Measurements from ENCODE around the gene SNX27. TPM values are rescaled to one million over a fixed set of nuclear protein-coding genes. Genes with fewer than 3 reads are reported as not detected.
"Not testable (repeated sequence)": the region's sequence is repeated elsewhere in the genome, so short reads cannot be mapped to it uniquely, and the experiment has no call there.

Gene SNX27
- total RNA-seq, 4 donors from 2014 or later = 48.1 to 61.1 (median 53.8) TPM

DNA sequence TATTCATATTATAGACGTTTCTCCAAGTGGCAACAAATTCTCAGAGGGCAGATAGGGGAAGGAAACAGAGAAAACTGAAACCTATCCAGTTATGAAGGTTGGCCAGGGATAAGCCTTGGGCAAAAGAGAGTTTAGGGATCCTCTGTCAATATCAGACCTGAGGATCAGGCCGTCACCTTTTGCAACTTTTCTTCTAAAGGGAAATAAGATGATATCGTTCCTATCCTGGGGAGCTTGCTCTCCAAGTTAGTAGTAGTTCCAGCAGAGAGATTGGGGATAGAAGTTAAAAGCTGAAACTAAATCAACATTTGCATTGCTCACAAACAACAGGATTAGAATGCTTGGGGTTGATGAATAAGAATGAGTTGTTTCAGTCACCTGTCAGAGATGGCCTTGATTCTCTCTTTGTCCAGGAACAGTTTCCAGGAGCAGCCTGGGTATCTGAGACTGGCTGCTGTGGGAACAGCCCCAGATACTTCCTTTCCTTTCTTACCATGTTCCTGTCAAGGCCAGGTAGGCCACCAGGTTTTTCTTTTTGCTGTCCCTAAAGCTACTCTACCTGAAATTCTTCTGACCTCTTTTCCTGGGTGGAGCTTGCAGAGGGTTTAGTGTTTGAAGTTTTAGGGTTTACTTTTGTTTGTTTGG lies 112.0 kb downstream of the SNX27 start:
- TF ChIP-seq, protein P1, sequence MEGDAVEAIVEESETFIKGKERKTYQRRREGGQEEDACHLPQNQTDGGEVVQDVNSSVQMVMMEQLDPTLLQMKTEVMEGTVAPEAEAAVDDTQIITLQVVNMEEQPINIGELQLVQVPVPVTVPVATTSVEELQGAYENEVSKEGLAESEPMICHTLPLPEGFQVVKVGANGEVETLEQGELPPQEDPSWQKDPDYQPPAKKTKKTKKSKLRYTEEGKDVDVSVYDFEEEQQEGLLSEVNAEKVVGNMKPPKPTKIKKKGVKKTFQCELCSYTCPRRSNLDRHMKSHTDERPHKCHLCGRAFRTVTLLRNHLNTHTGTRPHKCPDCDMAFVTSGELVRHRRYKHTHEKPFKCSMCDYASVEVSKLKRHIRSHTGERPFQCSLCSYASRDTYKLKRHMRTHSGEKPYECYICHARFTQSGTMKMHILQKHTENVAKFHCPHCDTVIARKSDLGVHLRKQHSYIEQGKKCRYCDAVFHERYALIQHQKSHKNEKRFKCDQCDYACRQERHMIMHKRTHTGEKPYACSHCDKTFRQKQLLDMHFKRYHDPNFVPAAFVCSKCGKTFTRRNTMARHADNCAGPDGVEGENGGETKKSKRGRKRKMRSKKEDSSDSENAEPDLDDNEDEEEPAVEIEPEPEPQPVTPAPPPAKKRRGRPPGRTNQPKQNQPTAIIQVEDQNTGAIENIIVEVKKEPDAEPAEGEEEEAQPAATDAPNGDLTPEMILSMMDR (IDR thresholded peaks at IDR 0.05) = no peak
- TF ChIP-seq POLR2A (IDR thresholded peaks at IDR 0.05) (no peak), POLR2AphosphoS5 (IDR thresholded peaks at IDR 0.05) (no peak), EP300 (IDR thresholded peaks at IDR 0.05) (no peak)
- Histone ChIP-seq H3K27ac (no peak overlapping the region), H3K36me3 (no peaks in the 10 kb centered on the region), H3K4me1 (peaks cover 0 to 51% (median 10%) of the 10 kb centered on the region in 3 donors), H3K27me3 (no peaks in the 10 kb centered on the region), H3K9me3 (no peaks in the 10 kb centered on the region), H3K4me3 (no peak overlapping the region)
- WGBS, 2 donors (ENCODE audit: low coverage in 1 of 2) = 48 to 62% methylated on average over 3 of the region's 3 CpGs
- ATAC-seq = no peak

DNA sequence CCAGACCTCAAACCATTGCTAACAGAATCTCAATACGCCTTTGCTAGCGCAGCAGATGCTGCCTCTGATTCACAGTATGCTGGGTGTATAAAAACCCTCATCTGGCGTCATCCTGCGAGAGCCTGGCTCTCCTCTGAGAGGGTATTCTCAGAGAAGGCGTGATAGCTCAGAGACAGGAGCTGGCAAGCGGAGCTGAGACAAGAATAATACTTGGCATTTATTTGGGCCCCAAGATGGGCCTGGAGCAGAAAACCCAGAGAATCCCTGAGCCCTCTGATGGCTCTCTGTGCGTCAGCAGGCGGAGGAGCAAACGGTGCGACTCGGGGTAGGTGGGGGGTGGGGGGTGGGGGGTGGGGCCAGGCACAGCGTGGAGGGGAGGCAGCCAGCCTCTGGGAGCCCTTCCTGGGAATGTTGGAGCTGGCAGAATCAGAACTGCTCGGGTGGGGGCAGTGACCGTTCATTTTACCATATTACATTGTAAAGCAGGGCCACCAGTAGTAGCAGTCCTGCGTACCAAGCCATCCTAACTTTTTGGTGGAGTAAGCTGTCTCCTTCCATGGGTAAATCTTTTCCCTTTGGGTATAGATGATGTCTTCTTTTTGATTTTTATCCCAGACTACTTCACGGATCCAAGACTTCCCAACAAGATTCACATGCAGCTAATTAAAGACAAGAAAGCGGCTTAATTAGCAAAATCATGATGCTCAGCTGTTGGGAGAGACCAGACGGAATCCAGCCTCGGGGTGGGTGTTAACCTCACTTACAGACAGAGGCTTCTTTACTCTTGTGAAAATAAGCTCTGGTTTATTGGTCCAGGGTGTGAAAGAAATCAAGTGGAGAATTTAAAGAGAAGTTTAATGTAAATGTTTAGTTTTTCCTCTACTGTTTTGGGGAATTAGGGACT lies 116.6 kb downstream of the SNX27 start:
- ATAC-seq = peak; percentile 85
- H3K27me3 ChIP-seq = no peaks in the 10 kb centered on the region
- H3K4me3 ChIP-seq = peak overlapping the region in 1 of 2 donors; percentile 35
- 3 to 24% methylated on average over 6 to 7 of the region's 19 CpGs for WGBS, 2 donors (ENCODE audit: low coverage in 1 of 2)
- TF ChIP-seq POLR2AphosphoS5 (IDR thresholded peaks at IDR 0.05) = peak; percentile 22
- TF ChIP-seq EP300 (IDR thresholded peaks at IDR 0.05) = no peak
- no peaks in the 10 kb centered on the region for H3K9me3 ChIP-seq
- H3K36me3 ChIP-seq = no peaks in the 10 kb centered on the region
- H3K4me1 ChIP-seq = peaks cover 0 to 20% (median 0%) of the 10 kb centered on the region in 3 donors
- H3K27ac ChIP-seq = peak overlapping the region; percentile 65 to 82 (median 81)

DNA sequence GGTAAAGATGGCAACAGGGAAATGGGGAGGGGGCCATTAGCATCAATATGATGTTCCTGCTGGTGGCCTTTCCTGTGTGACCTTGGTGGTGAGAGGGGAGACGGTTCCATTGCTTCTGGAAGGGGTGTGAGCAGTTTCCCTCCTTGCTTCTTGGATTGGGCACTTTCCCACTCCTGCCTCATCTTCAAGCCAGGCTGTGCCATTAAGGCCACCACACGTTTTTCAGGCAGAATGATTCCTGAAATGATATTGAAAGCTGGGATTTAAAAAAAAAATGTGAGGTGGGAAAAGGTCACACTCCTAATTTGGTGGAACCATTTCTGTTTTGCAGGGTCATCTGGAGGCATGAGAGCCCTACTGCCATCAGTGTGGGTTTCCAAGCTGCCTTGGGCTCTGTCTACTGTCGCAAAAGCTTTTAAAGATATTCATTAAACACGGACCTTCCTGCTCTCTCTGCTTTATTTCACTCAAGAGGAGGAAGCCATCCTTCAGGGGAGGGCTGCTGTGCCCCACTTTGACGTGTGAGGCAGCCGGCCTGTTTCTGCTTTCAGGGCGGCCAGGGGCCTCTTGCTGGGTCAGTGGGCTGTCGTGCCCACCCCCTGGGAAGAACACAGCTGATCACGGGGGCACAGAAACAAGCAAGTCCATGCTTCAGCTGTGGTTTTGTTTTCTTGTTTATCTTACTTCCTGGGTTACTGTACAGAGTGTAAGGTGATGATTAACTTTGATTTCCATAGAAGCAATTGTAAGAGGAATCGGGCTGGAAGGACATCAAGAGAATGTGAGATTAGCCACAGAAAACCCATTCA lies 117.5 kb downstream of the SNX27 start:
- 50 to 51% methylated on average over 4 to 8 of the region's 10 CpGs for WGBS, 2 donors (ENCODE audit: low coverage in 1 of 2)
- ATAC-seq = no peak
- H3K4me1 ChIP-seq = peaks cover 0 to 20% (median 0%) of the 10 kb centered on the region in 3 donors
- no peaks in the 10 kb centered on the region for H3K27me3 ChIP-seq
- H3K27ac ChIP-seq = peak overlapping the region in 3 of 4 donors; percentile 80 to 82 (median 82)
- TF ChIP-seq EP300 (IDR thresholded peaks at IDR 0.05) = no peak
- TF ChIP-seq POLR2A (IDR thresholded peaks at IDR 0.05) = no peak
- TF ChIP-seq, protein P1 (IDR thresholded peaks at IDR 0.05) = no peak
- no peak for TF ChIP-seq POLR2AphosphoS5 (IDR thresholded peaks at IDR 0.05)
- no peaks in the 10 kb centered on the region for H3K9me3 ChIP-seq
- no peak overlapping the region for H3K4me3 ChIP-seq
- H3K36me3 ChIP-seq = no peaks in the 10 kb centered on the region

DNA sequence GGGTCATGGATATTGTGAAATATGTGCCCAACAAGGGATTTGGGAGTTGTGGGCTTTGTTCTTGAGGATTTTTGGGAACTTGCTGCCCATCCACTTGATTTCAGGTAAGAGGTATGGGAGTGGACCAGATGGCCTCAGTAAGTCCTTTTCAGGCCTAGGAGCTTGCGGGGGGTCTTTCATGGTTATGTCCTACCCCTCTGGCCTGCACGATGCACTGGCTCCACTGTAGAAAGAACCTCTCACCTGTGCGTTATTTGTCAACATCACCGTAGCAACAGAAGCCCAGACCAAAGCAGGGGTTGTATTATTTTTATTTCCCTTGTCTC lies 118.1 kb downstream of the SNX27 start:
- no peak for ATAC-seq
- Histone ChIP-seq H3K27me3 (no peaks in the 10 kb centered on the region), H3K36me3 (no peaks in the 10 kb centered on the region), H3K9me3 (no peaks in the 10 kb centered on the region), H3K4me1 (peaks cover 0 to 23% (median 0%) of the 10 kb centered on the region in 3 donors), H3K4me3 (no peak overlapping the region), H3K27ac (no peak overlapping the region)
- TF ChIP-seq, protein P1 (IDR thresholded peaks at IDR 0.05) = no peak
- TF ChIP-seq POLR2A (IDR thresholded peaks at IDR 0.05) (no peak), POLR2AphosphoS5 (IDR thresholded peaks at IDR 0.05) (no peak), EP300 (IDR thresholded peaks at IDR 0.05) (no peak)
- WGBS, 2 donors (ENCODE audit: low coverage in 1 of 2) = 81 to 82% methylated on average over 4 of the region's 4 CpGs

DNA sequence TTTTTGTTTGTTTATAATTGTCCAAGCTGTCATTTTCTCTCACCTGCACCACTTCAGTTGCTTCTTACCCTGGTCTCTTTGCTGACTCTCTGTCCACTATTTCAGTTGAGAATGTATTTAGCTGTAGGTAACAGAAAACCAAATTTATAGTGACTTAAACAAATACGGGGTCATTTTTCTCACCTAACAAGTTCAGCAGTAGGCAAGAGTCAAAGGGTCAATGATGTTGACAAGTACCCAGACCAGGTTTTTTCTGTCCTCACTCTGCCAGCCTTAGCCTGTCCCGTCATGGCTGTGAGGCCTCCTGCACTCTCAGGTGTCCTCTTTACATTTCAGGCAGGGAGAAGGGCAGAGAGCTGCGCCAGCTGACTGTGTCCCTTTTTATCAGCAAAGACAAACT lies 121.3 kb downstream of the SNX27 start:
- Histone ChIP-seq H3K4me1 (peaks cover 0 to 16% (median 0%) of the 10 kb centered on the region in 3 donors), H3K27ac (no peak overlapping the region), H3K27me3 (no peaks in the 10 kb centered on the region), H3K9me3 (no peaks in the 10 kb centered on the region), H3K4me3 (no peak overlapping the region), H3K36me3 (no peaks in the 10 kb centered on the region)
- ATAC-seq = no peak
- 81 to 100% methylated on average over 1 to 2 of the region's 3 CpGs for WGBS, 2 donors (ENCODE audit: low coverage in 1 of 2)
- no peak for TF ChIP-seq POLR2A (IDR thresholded peaks at IDR 0.05)

DNA sequence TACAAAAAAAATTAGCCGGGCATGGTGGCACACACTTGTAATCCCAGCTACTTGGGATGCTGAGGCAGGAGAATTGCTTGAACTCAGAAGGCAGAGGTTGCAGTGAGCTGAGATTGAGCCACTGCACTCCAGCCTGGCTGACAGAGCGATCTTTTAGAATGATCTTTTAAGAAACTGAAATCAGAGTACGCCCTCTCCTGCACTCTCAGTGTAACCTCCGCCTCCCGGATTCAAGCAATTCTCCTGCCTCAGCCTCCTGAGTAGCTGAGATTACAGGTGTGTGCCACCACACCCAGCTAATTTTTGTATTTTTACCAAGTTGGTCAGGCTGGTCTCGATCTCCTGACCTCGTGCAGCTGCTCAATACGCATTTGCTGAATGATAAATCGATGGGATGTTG lies 122.1 kb downstream of the SNX27 start:
- H3K36me3 ChIP-seq, H3K4me1 ChIP-seq, H3K27ac ChIP-seq, H3K27me3 ChIP-seq, ATAC-seq, H3K9me3 ChIP-seq, H3K4me3 ChIP-seq: not testable (repeated sequence)
- WGBS, 2 donors (ENCODE audit: low coverage in 1 of 2) = 87 to 93% methylated on average over 3 to 8 of the region's 9 CpGs
